Endodermal cell (in vitro differentiated cells): ENCODE measurements around the gene B4GALNT3. TPM values are rescaled to one million over a fixed set of nuclear protein-coding genes. Genes with fewer than 3 reads are reported as not detected.

Experiments
- DNase-seq: peaks from one replicate; pipeline ENCODE4 v3.0.0-alpha.2; 2017
- H3K27ac ChIP-seq: 2 replicates; pipeline ENCODE4 v1.5.1; 2013; ENCODE audit warnings: mild to moderate bottlenecking, low read depth, low read length, moderate library complexity
- H3K27me3 ChIP-seq: 2 replicates; pipeline ENCODE4 v1.6.1; 2013; ENCODE audit warnings: mild to moderate bottlenecking, low read length, moderate library complexity; ENCODE audit not compliant: insufficient read depth, control insufficient read depth, poor library complexity, severe bottlenecking
- H3K36me3 ChIP-seq: 2 replicates; pipeline ENCODE4 v1.7.0; 2013; ENCODE audit warnings: mild to moderate bottlenecking, low read length, moderate library complexity; ENCODE audit not compliant: control insufficient read depth, insufficient read depth
- H3K4me1 ChIP-seq: one replicate; pipeline ENCODE4 v1.7.0; 2013; ENCODE audit warnings: low read length; ENCODE audit not compliant: control insufficient read depth, insufficient read depth
- H3K4me3 ChIP-seq: 2 replicates; pipeline ENCODE4 v1.5.1; 2013; ENCODE audit warnings: mild to moderate bottlenecking, low read length, moderate library complexity
- H3K9ac ChIP-seq: 2 replicates; pipeline ENCODE4 v1.6.1; 2013; ENCODE audit warnings: mild to moderate bottlenecking, low read length, moderate library complexity; ENCODE audit not compliant: poor library complexity, severe bottlenecking; ENCODE audit errors: extremely low read depth
- H3K9me3 ChIP-seq: 2 replicates; pipeline ENCODE4 v1.6.1; 2013; ENCODE audit warnings: mild to moderate bottlenecking, low read length, moderate library complexity; ENCODE audit not compliant: control insufficient read depth
- H3K27ac Mint-ChIP-seq: 2 replicates; pipeline ENCODE4 v1.8.0; 2020; ENCODE audit warnings: mixed read lengths
- H3K27me3 Mint-ChIP-seq: 2 replicates; pipeline ENCODE4 v1.8.0; 2021; ENCODE audit warnings: mild to moderate bottlenecking, mixed read lengths; ENCODE audit not compliant: insufficient read depth
- H3K36me3 Mint-ChIP-seq: 2 replicates; pipeline ENCODE4 v1.8.0; 2020; ENCODE audit warnings: low read depth, mixed read lengths
- H3K4me1 Mint-ChIP-seq: 2 replicates; pipeline ENCODE4 v1.8.0; 2020; ENCODE audit warnings: mixed read lengths
- H3K4me3 Mint-ChIP-seq: 2 replicates; pipeline ENCODE4 v1.8.0; 2020; ENCODE audit warnings: mild to moderate bottlenecking, moderate library complexity, mixed read lengths
- H3K9me3 Mint-ChIP-seq: 2 replicates; pipeline ENCODE4 v1.8.0; 2020; ENCODE audit warnings: mild to moderate bottlenecking, mixed read lengths
- WGBS, 2 experiments: methylation state at CpG; one replicate each; pipeline versions ENCODE4 v1.1.5 to v1.1.7; 2013; ENCODE audit warnings: missing lambda C conversion rate in 2 of 2, mixed read lengths in 1 of 2; ENCODE audit not compliant: insufficient coverage in 1 of 2, insufficient read length in 1 of 2; 5-methylcytosine and 5-hydroxymethylcytosine counted together
- total RNA-seq, 2 donors: library from RNA; stranded (reverse); fragmentation: NEBNext Ultra II Directional in 1 of 2; extraction: Animal tissue kit (Norgen Biotek cat#: 25700) in 1 of 2; gene quantifications; 2 replicates in 1 of 2; 3 replicates in 1 of 2; pipeline ENCODE4 v1.2.1, GENCODE V29; 2021
- TF ChIP-seq, protein P1 (sequence below): fragments of 200-600 bp; sonication (generic); conservative IDR thresholded peaks from 2 replicates; pipeline ENCODE4 v1.5.0; 2021; ENCODE audit warnings: antibody characterized with exemption, mild to moderate bottlenecking

Gene B4GALNT3
- total RNA-seq, 2 donors from 2014 or later: 61.5 to 155 TPM

GRCh38 chr12:495466-495865 lies 35.7 kb downstream of the B4GALNT3 start:
- no peaks in the 10 kb centered on the region for H3K27me3 Mint-ChIP-seq
- H3K9me3 Mint-ChIP-seq: peaks cover 33% of the 10 kb centered on the region
- no peak overlapping the region for H3K9ac ChIP-seq
- 98 to 100% methylated on average over 2 to 3 of the region's 3 CpGs for WGBS, 2 experiments
- H3K27me3 ChIP-seq: no peaks in the 10 kb centered on the region
- H3K9me3 ChIP-seq: peaks cover 31% of the 10 kb centered on the region
- no peak overlapping the region for H3K4me3 ChIP-seq
- H3K27ac ChIP-seq: no peak overlapping the region
- H3K4me1 ChIP-seq: no peaks in the 10 kb centered on the region
- peaks cover 23% of the 10 kb centered on the region for H3K4me1 Mint-ChIP-seq
- H3K27ac Mint-ChIP-seq: peak overlapping the region; percentile 5
- no peaks in the 10 kb centered on the region for H3K36me3 ChIP-seq
- DNase-seq: peak; percentile 14
- TF ChIP-seq, protein P1, sequence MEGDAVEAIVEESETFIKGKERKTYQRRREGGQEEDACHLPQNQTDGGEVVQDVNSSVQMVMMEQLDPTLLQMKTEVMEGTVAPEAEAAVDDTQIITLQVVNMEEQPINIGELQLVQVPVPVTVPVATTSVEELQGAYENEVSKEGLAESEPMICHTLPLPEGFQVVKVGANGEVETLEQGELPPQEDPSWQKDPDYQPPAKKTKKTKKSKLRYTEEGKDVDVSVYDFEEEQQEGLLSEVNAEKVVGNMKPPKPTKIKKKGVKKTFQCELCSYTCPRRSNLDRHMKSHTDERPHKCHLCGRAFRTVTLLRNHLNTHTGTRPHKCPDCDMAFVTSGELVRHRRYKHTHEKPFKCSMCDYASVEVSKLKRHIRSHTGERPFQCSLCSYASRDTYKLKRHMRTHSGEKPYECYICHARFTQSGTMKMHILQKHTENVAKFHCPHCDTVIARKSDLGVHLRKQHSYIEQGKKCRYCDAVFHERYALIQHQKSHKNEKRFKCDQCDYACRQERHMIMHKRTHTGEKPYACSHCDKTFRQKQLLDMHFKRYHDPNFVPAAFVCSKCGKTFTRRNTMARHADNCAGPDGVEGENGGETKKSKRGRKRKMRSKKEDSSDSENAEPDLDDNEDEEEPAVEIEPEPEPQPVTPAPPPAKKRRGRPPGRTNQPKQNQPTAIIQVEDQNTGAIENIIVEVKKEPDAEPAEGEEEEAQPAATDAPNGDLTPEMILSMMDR: no peak
- peaks cover 39% of the 10 kb centered on the region for H3K36me3 Mint-ChIP-seq
- no peak overlapping the region for H3K4me3 Mint-ChIP-seq

DNA sequence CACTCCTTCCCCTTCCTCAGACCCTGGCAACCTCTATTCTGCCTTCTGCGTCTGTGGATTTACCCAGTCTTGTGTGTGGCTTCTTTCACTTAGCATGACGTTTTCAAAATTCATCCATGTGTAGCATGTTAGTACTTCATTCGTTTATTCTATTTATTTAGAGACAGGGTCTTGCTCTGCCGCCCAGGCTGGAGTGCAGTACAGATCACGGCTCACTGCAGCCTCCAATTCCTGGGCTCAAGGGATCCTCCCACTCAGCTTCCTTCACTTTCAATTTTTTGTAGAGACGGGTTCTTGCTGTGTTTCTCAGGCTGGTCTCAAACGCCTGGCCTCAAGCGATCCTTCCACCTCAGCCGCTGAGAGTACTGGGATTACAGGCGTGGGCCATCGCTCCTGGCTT lies 37.0 kb downstream of the B4GALNT3 start:
- Mint-ChIP-seq H3K27ac (peak overlapping the region; percentile 7), H3K36me3 (peaks cover 37% of the 10 kb centered on the region), H3K4me1 (peaks cover 30% of the 10 kb centered on the region), H3K27me3 (no peaks in the 10 kb centered on the region), H3K4me3 (no peak overlapping the region), H3K9me3 (peaks cover 20% of the 10 kb centered on the region)
- peak; percentile 37 for DNase-seq
- 96% methylated on average over 9 of the region's 11 CpGs for whole genome bisulfite sequencing, 2 experiments
- no peaks in the 10 kb centered on the region for H3K27me3 ChIP-seq
- H3K36me3 ChIP-seq: peaks cover 4% of the 10 kb centered on the region
- H3K9me3 ChIP-seq: peaks cover 22% of the 10 kb centered on the region
- no peak overlapping the region for H3K27ac ChIP-seq
- H3K9ac ChIP-seq: no peak overlapping the region
- no peak overlapping the region for H3K4me3 ChIP-seq
- TF ChIP-seq, protein P1: no peak
- H3K4me1 ChIP-seq: peaks cover 3% of the 10 kb centered on the region

GRCh38 chr12:497501-498160 lies 37.9 kb downstream of the B4GALNT3 start:
- H3K4me1 Mint-ChIP-seq: peaks cover 39% of the 10 kb centered on the region
- H3K4me3 Mint-ChIP-seq: no peak overlapping the region
- peaks cover 13% of the 10 kb centered on the region for H3K9me3 ChIP-seq
- H3K27ac ChIP-seq: no peak overlapping the region
- WGBS, 2 experiments: 91 to 93% methylated on average over 9 of the region's 9 CpGs
- H3K9ac ChIP-seq: peak overlapping the region; percentile 6
- no peaks in the 10 kb centered on the region for H3K27me3 Mint-ChIP-seq
- H3K36me3 ChIP-seq: peaks cover 4% of the 10 kb centered on the region
- H3K4me3 ChIP-seq: no peak overlapping the region
- peak; percentile 38 for DNase-seq
- H3K9me3 Mint-ChIP-seq: peaks cover 11% of the 10 kb centered on the region
- peak overlapping the region; percentile 60 for H3K27ac Mint-ChIP-seq
- H3K27me3 ChIP-seq: no peaks in the 10 kb centered on the region
- H3K4me1 ChIP-seq: peaks cover 12% of the 10 kb centered on the region
- TF ChIP-seq, protein P1: no peak
- peaks cover 29% of the 10 kb centered on the region for H3K36me3 Mint-ChIP-seq
